ENCODE measurements around the gene SEMA4D. TPM values are rescaled to one million over a fixed set of nuclear protein-coding genes. Genes with fewer than 3 reads are reported as not detected.

The SEMA4D gene
- total and polyA plus RNA-seq, 8 donors = 20.0 to 71.9 (median 25.6) TPM

DNA sequence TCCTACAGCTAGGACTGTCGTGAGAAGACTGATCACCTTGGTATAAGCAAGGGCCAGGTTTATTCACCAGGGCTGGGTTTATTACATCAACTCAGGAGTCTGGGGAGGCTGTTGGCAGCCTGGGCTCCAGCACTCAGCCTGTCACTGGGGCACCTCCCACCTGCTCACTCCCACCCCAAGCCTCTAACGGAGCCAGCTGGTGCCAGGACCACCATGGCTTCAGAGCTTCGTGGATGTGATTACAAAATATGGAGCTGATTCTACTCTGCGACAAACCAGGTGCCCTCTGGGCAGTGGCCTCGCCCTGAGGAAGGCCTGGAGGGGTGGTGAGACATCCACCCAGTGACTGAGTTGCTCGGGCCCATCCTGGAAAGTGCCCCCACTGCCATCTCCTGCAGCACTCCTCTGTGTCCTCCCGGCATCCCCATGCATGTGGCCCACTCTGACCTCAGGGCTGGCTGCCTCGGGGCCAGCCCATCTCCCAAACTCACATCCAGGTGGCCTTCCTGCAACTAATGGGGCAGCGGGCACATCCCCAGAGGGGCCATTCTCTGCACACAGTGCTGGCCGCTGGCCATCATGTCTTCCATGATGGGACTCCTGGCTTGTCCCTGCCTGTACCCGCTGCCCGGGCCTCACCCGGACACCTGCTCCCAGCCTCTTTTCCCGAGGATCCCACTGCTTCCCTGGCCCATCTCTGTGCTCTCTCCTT, 130.0 kb downstream of the SEMA4D start:
- intact Hi-C loops (cut with DNase I) = no loop called here
- Histone ChIP-seq H3K4me1 (no peaks in the 10 kb centered on the region), H3K27me3 (no peaks in the 10 kb centered on the region), H3K9me3 (no peaks in the 10 kb centered on the region), H3K4me3 (no peak overlapping the region), H3K36me3 (peaks cover 0 to 14% of the 10 kb centered on the region in 2 donors), H3K27ac (no peak overlapping the region)
- ATAC-seq = no peak
- no peak for DNase-seq
- TF ChIP-seq, protein P1, sequence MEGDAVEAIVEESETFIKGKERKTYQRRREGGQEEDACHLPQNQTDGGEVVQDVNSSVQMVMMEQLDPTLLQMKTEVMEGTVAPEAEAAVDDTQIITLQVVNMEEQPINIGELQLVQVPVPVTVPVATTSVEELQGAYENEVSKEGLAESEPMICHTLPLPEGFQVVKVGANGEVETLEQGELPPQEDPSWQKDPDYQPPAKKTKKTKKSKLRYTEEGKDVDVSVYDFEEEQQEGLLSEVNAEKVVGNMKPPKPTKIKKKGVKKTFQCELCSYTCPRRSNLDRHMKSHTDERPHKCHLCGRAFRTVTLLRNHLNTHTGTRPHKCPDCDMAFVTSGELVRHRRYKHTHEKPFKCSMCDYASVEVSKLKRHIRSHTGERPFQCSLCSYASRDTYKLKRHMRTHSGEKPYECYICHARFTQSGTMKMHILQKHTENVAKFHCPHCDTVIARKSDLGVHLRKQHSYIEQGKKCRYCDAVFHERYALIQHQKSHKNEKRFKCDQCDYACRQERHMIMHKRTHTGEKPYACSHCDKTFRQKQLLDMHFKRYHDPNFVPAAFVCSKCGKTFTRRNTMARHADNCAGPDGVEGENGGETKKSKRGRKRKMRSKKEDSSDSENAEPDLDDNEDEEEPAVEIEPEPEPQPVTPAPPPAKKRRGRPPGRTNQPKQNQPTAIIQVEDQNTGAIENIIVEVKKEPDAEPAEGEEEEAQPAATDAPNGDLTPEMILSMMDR (IDR thresholded peaks at IDR 0.05) = no peak

DNA sequence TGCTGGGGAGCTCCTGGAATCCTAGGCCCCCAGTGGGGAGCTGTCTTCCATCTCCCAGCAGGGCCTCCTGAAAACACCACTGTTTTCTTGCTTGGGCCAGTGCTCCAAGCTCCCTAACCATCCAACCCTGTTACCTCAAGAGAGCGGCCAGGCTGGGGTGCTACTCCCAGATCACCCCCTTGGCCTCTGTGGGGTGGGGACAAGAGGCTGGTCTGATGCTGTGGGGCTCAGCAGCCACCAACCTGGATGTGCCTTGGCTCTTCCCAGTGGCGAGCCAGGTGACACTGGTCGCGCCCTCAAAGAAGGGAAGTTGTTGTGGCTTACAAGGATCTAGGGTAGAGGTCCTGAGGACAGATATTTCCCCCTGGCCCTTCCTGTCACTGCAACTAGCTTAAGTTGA, 130.6 kb downstream of the SEMA4D start:
- no peak for DNase-seq
- no peaks in the 10 kb centered on the region for H3K9me3 ChIP-seq
- TF ChIP-seq, protein P1 (IDR thresholded peaks at IDR 0.05) = no peak
- intact Hi-C loops (cut with DNase I) = no loop called here
- ATAC-seq = no peak
- no peak overlapping the region for H3K4me3 ChIP-seq
- H3K27me3 ChIP-seq = no peaks in the 10 kb centered on the region
- H3K4me1 ChIP-seq = no peaks in the 10 kb centered on the region
- no peak overlapping the region for H3K27ac ChIP-seq
- H3K36me3 ChIP-seq = peaks cover 0 to 20% of the 10 kb centered on the region in 2 donors

DNA sequence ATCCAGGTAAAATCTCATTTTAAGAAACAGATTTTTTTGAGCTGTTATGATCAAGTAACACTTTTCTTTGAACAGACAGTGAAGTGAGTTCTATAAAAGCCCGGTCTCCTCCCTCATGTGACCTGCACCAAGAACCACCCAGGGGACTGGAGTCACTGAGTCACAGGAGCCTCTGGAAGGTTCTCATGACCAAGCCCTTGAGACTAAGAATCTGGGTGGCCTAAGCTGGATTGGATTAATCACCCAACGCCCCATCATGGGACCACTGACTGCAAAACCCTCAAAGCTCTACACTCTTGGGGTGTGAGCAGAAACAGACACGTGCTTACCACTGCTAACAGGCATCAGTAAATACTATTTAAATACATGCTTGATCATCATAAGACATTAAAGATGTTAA, 131.2 kb downstream of the SEMA4D start:
- no peak overlapping the region for H3K4me3 ChIP-seq
- no peaks in the 10 kb centered on the region for H3K9me3 ChIP-seq
- no peak overlapping the region for H3K27ac ChIP-seq
- H3K4me1 ChIP-seq = no peaks in the 10 kb centered on the region
- H3K36me3 ChIP-seq = peaks cover 0 to 25% of the 10 kb centered on the region in 2 donors
- DNase-seq (peak in 1 of 4 donors; percentile 19), ATAC-seq (no peak)
- H3K27me3 ChIP-seq = no peaks in the 10 kb centered on the region
- intact Hi-C loops (cut with DNase I) = no loop called here
- TF ChIP-seq, protein P1 (IDR thresholded peaks at IDR 0.05) = no peak

DNA sequence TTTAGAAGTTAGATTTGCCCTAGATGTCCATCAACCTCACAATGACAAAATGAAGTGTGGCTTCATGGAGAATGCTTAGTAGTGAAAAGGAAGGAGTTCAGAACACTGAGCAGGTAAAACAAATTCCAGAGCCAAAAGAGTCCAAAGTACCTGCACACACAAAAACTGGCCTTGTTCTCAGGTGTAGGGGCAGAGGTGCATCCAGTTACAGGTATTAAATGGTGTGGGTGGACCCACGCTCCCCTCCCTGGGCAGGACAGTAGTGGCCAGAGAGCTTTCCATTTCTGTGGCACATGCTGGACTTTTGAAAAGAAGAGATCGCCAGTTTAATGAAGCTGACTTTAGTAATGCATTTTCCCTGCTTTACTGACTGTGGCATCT, 132.4 kb downstream of the SEMA4D start:
- Histone ChIP-seq H3K4me3 (no peak overlapping the region), H3K4me1 (no peaks in the 10 kb centered on the region), H3K36me3 (peaks cover 0 to 37% of the 10 kb centered on the region in 2 donors), H3K9me3 (no peaks in the 10 kb centered on the region), H3K27ac (no peak overlapping the region), H3K27me3 (no peaks in the 10 kb centered on the region)
- TF ChIP-seq, protein P1 (IDR thresholded peaks at IDR 0.05) = no peak
- DNase-seq (no peak), ATAC-seq (no peak)
- intact Hi-C loops (cut with DNase I) = no loop called here

DNA sequence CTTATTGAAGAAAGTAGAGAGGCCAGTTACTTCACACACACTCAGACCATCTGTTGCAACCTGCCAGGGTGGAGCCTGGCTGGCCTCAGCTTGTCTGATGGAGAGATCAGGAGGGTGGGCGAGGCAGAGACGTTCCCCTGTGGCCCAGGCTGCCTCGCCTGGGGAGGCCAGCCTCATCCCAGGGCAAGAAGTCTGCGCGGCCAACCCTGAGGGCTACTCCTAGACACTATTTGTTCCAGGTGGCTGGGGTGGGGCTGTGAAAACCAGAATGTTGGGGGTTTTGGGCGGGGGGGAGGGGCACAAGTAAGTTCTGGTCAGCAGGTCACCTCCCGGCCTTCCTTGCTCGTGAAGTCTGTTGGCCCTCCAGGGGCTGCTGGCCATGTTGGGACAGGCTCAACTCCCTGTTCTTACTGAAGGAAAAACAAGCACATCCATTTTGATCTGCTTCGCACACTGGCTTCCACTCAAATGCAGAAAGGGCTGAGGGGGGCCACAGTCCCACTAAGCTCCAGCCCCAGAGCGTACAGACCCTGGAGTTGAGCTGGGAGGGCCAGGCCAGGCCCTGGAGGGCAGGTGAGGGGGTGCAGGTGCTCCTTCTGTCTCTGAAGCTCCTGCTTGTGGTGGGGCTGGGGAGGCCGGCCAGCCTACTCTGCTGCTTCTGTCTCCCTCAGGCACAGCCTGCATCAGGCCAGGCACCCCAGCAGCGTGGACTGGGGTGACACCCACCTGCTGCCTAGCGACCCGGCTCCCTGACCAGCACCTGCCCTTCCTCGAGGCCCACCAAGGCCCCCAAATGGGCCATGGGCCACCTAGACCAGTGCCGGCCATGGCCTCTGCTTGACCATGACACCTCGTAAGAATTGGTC, 133.0 kb downstream of the SEMA4D start:
- Histone ChIP-seq H3K9me3 (no peaks in the 10 kb centered on the region), H3K27me3 (no peaks in the 10 kb centered on the region), H3K4me3 (no peak overlapping the region), H3K4me1 (peaks cover 0 to 3% of the 10 kb centered on the region in 2 donors), H3K36me3 (peaks cover 0 to 43% of the 10 kb centered on the region in 2 donors), H3K27ac (no peak overlapping the region)
- DNase-seq (peak in 1 of 4 donors; percentile 29), ATAC-seq (peak; percentile 27)
- TF ChIP-seq, protein P1 (IDR thresholded peaks at IDR 0.05) = no peak
- intact Hi-C loops (cut with DNase I) = no loop called here
